ENCODE data around the gene WWOX.
A peak's percentile ranks its signal among the peaks of the same experiment; 100 is the strongest.

Gene WWOX

GRCh38 chr16:78742501-78743283 lies 643.2 kb downstream of the WWOX start:
- peak; percentile 27 for DNase-seq (ENCODE audit: low spot score)

- DNase-seq (ENCODE audit: low spot score), result no peak
These were observed 644.1 kb downstream of the WWOX start for GRCh38 chr16:78743556-78743955.

GRCh38 chr16:78744099-78744498 lies 644.6 kb downstream of the WWOX start:
- DNase-seq (ENCODE audit: low spot score), result no peak

GRCh38 chr16:78744796-78745107 lies 645.3 kb downstream of the WWOX start:
- DNase-seq (ENCODE audit: low spot score), result no peak

GRCh38 chr16:78745108-78746019 lies 645.9 kb downstream of the WWOX start:
- DNase-seq (ENCODE audit: low spot score), result no peak

GRCh38 chr16:78746718-78747117 lies 647.3 kb downstream of the WWOX start:
- DNase-seq (ENCODE audit: low spot score), result no peak

- DNase-seq (ENCODE audit: low spot score), result no peak
These were observed 648.9 kb downstream of the WWOX start for GRCh38 chr16:78748220-78748929.

GRCh38 chr16:78749745-78750268 lies 650.4 kb downstream of the WWOX start:
- no peak for DNase-seq (ENCODE audit: low spot score)

GRCh38 chr16:78750611-78751010 lies 651.2 kb downstream of the WWOX start:
- DNase-seq (ENCODE audit: low spot score), result no peak

- no peak for DNase-seq (ENCODE audit: low spot score)
These were observed 652.1 kb downstream of the WWOX start for GRCh38 chr16:78751601-78752000.

GRCh38 chr16:78754713-78755112 lies 655.3 kb downstream of the WWOX start:
- no peak for DNase-seq (ENCODE audit: low spot score)

GRCh38 chr16:78755751-78756661 lies 656.6 kb downstream of the WWOX start:
- no peak for DNase-seq (ENCODE audit: low spot score)

- no peak for DNase-seq (ENCODE audit: low spot score)
These were observed 660.1 kb downstream of the WWOX start for GRCh38 chr16:78759596-78759995.

- DNase-seq (ENCODE audit: low spot score), result no peak
These were observed 661.2 kb downstream of the WWOX start for GRCh38 chr16:78760611-78761010.

- DNase-seq (ENCODE audit: low spot score), result no peak
These were observed 662.0 kb downstream of the WWOX start for GRCh38 chr16:78761427-78761826.

- DNase-seq (ENCODE audit: low spot score), result peak; percentile 4
These were observed 662.8 kb downstream of the WWOX start for GRCh38 chr16:78762222-78762621.

- DNase-seq (ENCODE audit: low spot score), result no peak
These were observed 664.5 kb downstream of the WWOX start for GRCh38 chr16:78763821-78764440.

- no peak for DNase-seq (ENCODE audit: low spot score)
These were observed 665.0 kb downstream of the WWOX start for GRCh38 chr16:78764478-78764877.

- no peak for DNase-seq (ENCODE audit: low spot score)
These were observed 668.8 kb downstream of the WWOX start for GRCh38 chr16:78768226-78768625.

GRCh38 chr16:78768718-78769117 lies 669.3 kb downstream of the WWOX start:
- DNase-seq (ENCODE audit: low spot score), result no peak
